Right atrium auricular region (tissue), 2 donors: Measurements from ENCODE around the gene TCF12. TPM values are rescaled to one million over a fixed set of nuclear protein-coding genes. Genes with fewer than 3 reads are reported as not detected.
"Not testable (repeated sequence)": the region's sequence is repeated elsewhere in the genome, so short reads cannot be mapped to it uniquely, and the experiment has no call there.

Experiments
- DNase-seq: peaks from one replicate; pipeline ENCODE4 v3.0.0-alpha.2; 2019; ENCODE audit warnings: low spot score
- H3K27ac ChIP-seq, 2 donors: fragments of 200-600 bp; sonication (generic); 1 replicate in 1 of 2; 2 replicates in 1 of 2; pipeline ENCODE4 v1.5.1; 2016 to 2019
- H3K27me3 ChIP-seq, 2 donors: fragments of 200-600 bp; sonication (generic); one replicate each; pipeline versions ENCODE4 v1.5.1 to v1.6.0; 2017 to 2019
- H3K36me3 ChIP-seq: fragments of 200-600 bp; sonication (generic); one replicate; pipeline ENCODE4 v1.5.1; 2016
- H3K4me1 ChIP-seq, 2 donors: fragments of 200-600 bp; sonication (generic); one replicate each; pipeline versions ENCODE4 v1.5.1 to v1.6.0; 2017 to 2019
- H3K4me3 ChIP-seq, 2 donors: fragments of 200-600 bp; sonication (generic); 1 replicate in 1 of 2; 2 replicates in 1 of 2; pipeline ENCODE4 v1.5.1; 2017 to 2019; ENCODE audit warnings: mild to moderate bottlenecking in 1 of 2, moderate library complexity in 1 of 2
- H3K9me3 ChIP-seq, 2 donors: fragments of 200-600 bp; sonication (generic); one replicate each; pipeline ENCODE4 v1.5.1; 2019
- CTCF ChIP-seq, 2 donors: fragments of 200-600 bp; sonication (generic); IDR thresholded peaks; one replicate each; pipeline ENCODE4 v1.5.1; 2019; ENCODE audit warnings: antibody characterized with exemption in 2 of 2
- total RNA-seq, 2 donors: library from RNA; depleted of rRNA; stranded (reverse); fragments of >200 nt; gene quantifications; one replicate each; pipeline ENCODE4 v1.1.0, GENCODE V29; 2016

Gene TCF12
- total RNA-seq, 2 donors from 2014 or later, result 35.2 to 40.0 TPM

- H3K27ac ChIP-seq, result no peak overlapping the region
- peaks cover 0 to 6% of the 10 kb centered on the region in 2 donors for H3K4me1 ChIP-seq
- no peak overlapping the region for H3K4me3 ChIP-seq
- no peaks in the 10 kb centered on the region for H3K27me3 ChIP-seq
- no peak for TF ChIP-seq CTCF (IDR thresholded peaks at IDR 0.05)
- H3K9me3 ChIP-seq, result no peaks in the 10 kb centered on the region
- H3K36me3 ChIP-seq, result no peaks in the 10 kb centered on the region
- no peak for DNase-seq
Measured at GRCh38 chr15:57005244-57005643, 86.8 kb downstream of the TCF12 start.

- not testable (repeated sequence) for H3K27me3 ChIP-seq, H3K27ac ChIP-seq, H3K4me3 ChIP-seq, H3K4me1 ChIP-seq, DNase-seq, H3K36me3 ChIP-seq, H3K9me3 ChIP-seq
Measured at GRCh38 chr15:57007797-57008196, 89.4 kb downstream of the TCF12 start.

- H3K27me3 ChIP-seq, result no peaks in the 10 kb centered on the region
- no peak overlapping the region for H3K4me3 ChIP-seq
- H3K27ac ChIP-seq, result no peak overlapping the region
- peaks cover 0 to 6% of the 10 kb centered on the region in 2 donors for H3K4me1 ChIP-seq
- no peak for DNase-seq
- no peak for TF ChIP-seq CTCF (IDR thresholded peaks at IDR 0.05)
- H3K9me3 ChIP-seq, result no peaks in the 10 kb centered on the region
- H3K36me3 ChIP-seq, result no peaks in the 10 kb centered on the region
Measured at GRCh38 chr15:57010724-57011123, 92.3 kb downstream of the TCF12 start.

- Histone ChIP-seq H3K4me3 (no peak overlapping the region), H3K9me3 (no peaks in the 10 kb centered on the region)
Measured at GRCh38 chr15:57012556-57012955, 94.1 kb downstream of the TCF12 start.

GRCh38 chr15:57014896-57015295 lies 96.5 kb downstream of the TCF12 start:
- not testable (repeated sequence) for H3K27me3 ChIP-seq, H3K27ac ChIP-seq, DNase-seq, H3K36me3 ChIP-seq, H3K9me3 ChIP-seq, H3K4me3 ChIP-seq
- H3K4me1 ChIP-seq, result peaks cover 0 to 11% of the 10 kb centered on the region in 2 donors

More at GRCh38 chr15:57012556-57012955, 94.1 kb downstream of the TCF12 start:
- Histone ChIP-seq H3K36me3 (no peaks in the 10 kb centered on the region), H3K4me1 (peaks cover 0 to 1% of the 10 kb centered on the region in 2 donors), H3K27ac (no peak overlapping the region), H3K27me3 (no peaks in the 10 kb centered on the region)
- no peak for DNase-seq
- no peak for TF ChIP-seq CTCF (IDR thresholded peaks at IDR 0.05)

GRCh38 chr15:57015360-57015759 lies 96.9 kb downstream of the TCF12 start:
- H3K4me1 ChIP-seq, result peaks cover 0 to 12% of the 10 kb centered on the region in 2 donors
- DNase-seq, result no peak
- no peak for TF ChIP-seq CTCF (IDR thresholded peaks at IDR 0.05)
- H3K27ac ChIP-seq, result no peak overlapping the region
- H3K4me3 ChIP-seq, result no peak overlapping the region
- H3K36me3 ChIP-seq, result no peaks in the 10 kb centered on the region
- H3K9me3 ChIP-seq, result no peaks in the 10 kb centered on the region
- H3K27me3 ChIP-seq, result no peaks in the 10 kb centered on the region

GRCh38 chr15:57015897-57016296 lies 97.5 kb downstream of the TCF12 start:
- Histone ChIP-seq H3K27ac (no peak overlapping the region), H3K27me3 (no peaks in the 10 kb centered on the region), H3K9me3 (no peaks in the 10 kb centered on the region), H3K4me1 (peaks cover 0 to 12% of the 10 kb centered on the region in 2 donors), H3K4me3 (no peak overlapping the region), H3K36me3 (no peaks in the 10 kb centered on the region)
- no peak for TF ChIP-seq CTCF (IDR thresholded peaks at IDR 0.05)
- DNase-seq, result no peak
